ENCODE results near the gene GRB10.

The GRB10 gene

GRCh38 chr7:50598460-50599343 is 184.0 kb downstream of the GRB10 start:
- no peak overlapping the region for H3K9ac ChIP-seq
- H3K4me2 ChIP-seq (ENCODE audit: low read length): no peak overlapping the region
- H3K4me1 ChIP-seq: no peaks in the 10 kb centered on the region
- no peaks in the 10 kb centered on the region for H3K36me3 ChIP-seq (ENCODE audit: control insufficient read depth, insufficient read depth, low read length)
- TF ChIP-seq, protein P1, sequence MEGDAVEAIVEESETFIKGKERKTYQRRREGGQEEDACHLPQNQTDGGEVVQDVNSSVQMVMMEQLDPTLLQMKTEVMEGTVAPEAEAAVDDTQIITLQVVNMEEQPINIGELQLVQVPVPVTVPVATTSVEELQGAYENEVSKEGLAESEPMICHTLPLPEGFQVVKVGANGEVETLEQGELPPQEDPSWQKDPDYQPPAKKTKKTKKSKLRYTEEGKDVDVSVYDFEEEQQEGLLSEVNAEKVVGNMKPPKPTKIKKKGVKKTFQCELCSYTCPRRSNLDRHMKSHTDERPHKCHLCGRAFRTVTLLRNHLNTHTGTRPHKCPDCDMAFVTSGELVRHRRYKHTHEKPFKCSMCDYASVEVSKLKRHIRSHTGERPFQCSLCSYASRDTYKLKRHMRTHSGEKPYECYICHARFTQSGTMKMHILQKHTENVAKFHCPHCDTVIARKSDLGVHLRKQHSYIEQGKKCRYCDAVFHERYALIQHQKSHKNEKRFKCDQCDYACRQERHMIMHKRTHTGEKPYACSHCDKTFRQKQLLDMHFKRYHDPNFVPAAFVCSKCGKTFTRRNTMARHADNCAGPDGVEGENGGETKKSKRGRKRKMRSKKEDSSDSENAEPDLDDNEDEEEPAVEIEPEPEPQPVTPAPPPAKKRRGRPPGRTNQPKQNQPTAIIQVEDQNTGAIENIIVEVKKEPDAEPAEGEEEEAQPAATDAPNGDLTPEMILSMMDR (IDR thresholded peaks at IDR 0.05): no peak
- no peak overlapping the region for H3K4me3 ChIP-seq (ENCODE audit: low read depth, low read length)
- no peaks in the 10 kb centered on the region for H3K27me3 ChIP-seq (ENCODE audit: control insufficient read depth, insufficient read depth, low read length)
- H3K79me2 ChIP-seq: no peaks in the 10 kb centered on the region
- H3K9me3 ChIP-seq (ENCODE audit: control insufficient read depth, low read length): no peaks in the 10 kb centered on the region
- H2AFZ ChIP-seq: no peak overlapping the region
- H3K27ac ChIP-seq: no peak overlapping the region

- H3K9ac ChIP-seq: no peak overlapping the region
- no peaks in the 10 kb centered on the region for H3K27me3 ChIP-seq (ENCODE audit: control insufficient read depth, insufficient read depth, low read length)
- H3K79me2 ChIP-seq: no peaks in the 10 kb centered on the region
- H3K36me3 ChIP-seq (ENCODE audit: control insufficient read depth, insufficient read depth, low read length): no peaks in the 10 kb centered on the region
- no peak overlapping the region for H2AFZ ChIP-seq
- no peaks in the 10 kb centered on the region for H3K4me1 ChIP-seq
- no peak overlapping the region for H3K4me3 ChIP-seq (ENCODE audit: low read depth, low read length)
- no peak overlapping the region for H3K4me2 ChIP-seq (ENCODE audit: low read length)
- no peak overlapping the region for H3K27ac ChIP-seq
- no peaks in the 10 kb centered on the region for H3K9me3 ChIP-seq (ENCODE audit: control insufficient read depth, low read length)
- TF ChIP-seq, protein P1 (IDR thresholded peaks at IDR 0.05): no peak
Measured at GRCh38 chr7:50596484-50596883, 186.2 kb downstream of the GRB10 start.

GRCh38 chr7:50595491-50596102 is 187.1 kb downstream of the GRB10 start:
- no peak overlapping the region for H3K27ac ChIP-seq
- no peak overlapping the region for H3K4me3 ChIP-seq (ENCODE audit: low read depth, low read length)
- no peak overlapping the region for H3K4me2 ChIP-seq (ENCODE audit: low read length)
- TF ChIP-seq, protein P1 (IDR thresholded peaks at IDR 0.05): peak; percentile 51
- no peaks in the 10 kb centered on the region for H3K79me2 ChIP-seq
- no peaks in the 10 kb centered on the region for H3K27me3 ChIP-seq (ENCODE audit: control insufficient read depth, insufficient read depth, low read length)
- no peaks in the 10 kb centered on the region for H3K9me3 ChIP-seq (ENCODE audit: control insufficient read depth, low read length)
- H3K36me3 ChIP-seq (ENCODE audit: control insufficient read depth, insufficient read depth, low read length): no peaks in the 10 kb centered on the region
- no peaks in the 10 kb centered on the region for H3K4me1 ChIP-seq
- H2AFZ ChIP-seq: no peak overlapping the region
- H3K9ac ChIP-seq: no peak overlapping the region

DNA sequence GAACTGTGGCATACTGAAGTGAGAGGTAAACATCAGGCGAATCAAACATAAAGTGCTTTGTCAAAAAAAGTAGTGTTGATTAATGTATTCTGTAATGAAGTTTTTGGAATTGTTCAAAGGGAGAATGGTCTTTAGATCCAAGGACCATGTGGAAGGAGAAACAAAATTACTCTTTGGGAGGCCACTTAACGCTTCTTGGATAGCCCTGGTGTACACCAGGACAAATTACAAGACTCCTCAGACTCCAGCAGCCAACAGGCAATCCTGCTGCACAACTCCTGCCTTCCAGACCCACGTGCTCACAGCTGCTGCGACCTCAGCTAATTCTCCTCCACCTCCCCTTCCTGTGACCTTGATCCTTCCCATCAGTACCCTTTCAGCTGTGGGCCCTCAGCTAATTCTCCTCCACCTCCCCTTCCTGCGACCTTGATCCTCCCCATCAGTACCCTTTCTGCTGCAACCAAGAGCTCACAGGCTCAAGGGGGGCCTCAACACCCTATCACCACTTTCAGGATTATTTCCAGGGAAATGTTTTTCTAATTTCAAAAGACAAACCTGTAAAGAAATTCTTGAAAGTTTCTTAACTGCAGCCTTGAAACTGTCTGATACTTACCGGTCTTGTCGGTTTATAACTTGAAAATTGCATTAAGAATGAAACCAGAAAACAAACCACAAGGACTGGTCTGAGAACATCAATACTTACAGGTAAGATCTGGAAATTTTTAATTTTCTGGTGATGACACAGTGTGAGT is 187.8 kb downstream of the GRB10 start:
- Histone ChIP-seq H3K4me2 (ENCODE audit: low read length) (no peak overlapping the region), H3K9me3 (ENCODE audit: control insufficient read depth, low read length) (no peaks in the 10 kb centered on the region), H3K4me1 (no peaks in the 10 kb centered on the region), H2AFZ (no peak overlapping the region), H3K9ac (no peak overlapping the region), H3K27me3 (ENCODE audit: control insufficient read depth, insufficient read depth, low read length) (no peaks in the 10 kb centered on the region), H3K4me3 (ENCODE audit: low read depth, low read length) (no peak overlapping the region), H3K79me2 (no peaks in the 10 kb centered on the region), H3K27ac (no peak overlapping the region), H3K36me3 (ENCODE audit: control insufficient read depth, insufficient read depth, low read length) (no peaks in the 10 kb centered on the region)
- TF ChIP-seq, protein P1 (IDR thresholded peaks at IDR 0.05): no peak
